ENCODE results near the gene STK32A.

Gene STK32A

DNA sequence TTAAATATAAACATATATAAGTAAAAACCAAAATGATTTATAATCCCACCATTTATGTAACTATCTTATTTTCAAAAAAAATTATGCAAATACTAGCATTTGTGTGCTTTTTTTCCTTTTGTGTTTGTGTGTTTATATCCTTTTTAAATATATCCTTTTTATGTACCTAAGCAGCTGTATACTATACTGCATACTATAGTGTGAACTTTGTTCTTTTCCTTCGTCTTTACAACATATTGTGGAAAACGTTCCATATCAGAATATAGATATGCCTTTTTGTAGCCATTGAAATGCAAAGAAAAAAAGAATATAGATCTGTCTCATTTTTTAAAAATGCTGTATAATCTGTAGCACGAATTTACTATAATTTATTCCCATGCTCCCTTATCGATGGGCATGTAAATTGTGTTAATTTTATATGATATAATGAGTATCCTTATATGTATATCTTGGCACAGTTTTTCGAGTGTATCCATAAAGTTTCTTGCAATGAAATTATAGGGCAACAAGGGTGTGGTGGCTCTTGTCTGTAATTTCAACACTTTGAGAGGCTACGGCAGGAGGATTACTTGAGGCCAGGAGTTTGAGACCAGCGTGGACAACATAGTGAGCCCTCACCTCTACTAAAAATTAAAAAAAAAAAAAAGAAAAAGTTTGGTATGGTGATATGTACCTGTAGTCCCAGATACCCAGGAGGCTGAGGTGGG lies 83.3 kb downstream of the STK32A start:
- H3K4me3 ChIP-seq (ENCODE audit: low read depth, low read length), result no peak overlapping the region
- no peaks in the 10 kb centered on the region for H3K27me3 ChIP-seq (replicated peaks)
- H3K27ac ChIP-seq, result no peak overlapping the region
- no peaks in the 10 kb centered on the region for H3K36me3 ChIP-seq (replicated peaks)
- DNase-seq, result no peak
- in situ Hi-C loops (cut with HindIII; ENCODE audit: low pct_ligation_motif_present, low sequenced_read_pairs), result no loop called here
- TF ChIP-seq, protein P1, sequence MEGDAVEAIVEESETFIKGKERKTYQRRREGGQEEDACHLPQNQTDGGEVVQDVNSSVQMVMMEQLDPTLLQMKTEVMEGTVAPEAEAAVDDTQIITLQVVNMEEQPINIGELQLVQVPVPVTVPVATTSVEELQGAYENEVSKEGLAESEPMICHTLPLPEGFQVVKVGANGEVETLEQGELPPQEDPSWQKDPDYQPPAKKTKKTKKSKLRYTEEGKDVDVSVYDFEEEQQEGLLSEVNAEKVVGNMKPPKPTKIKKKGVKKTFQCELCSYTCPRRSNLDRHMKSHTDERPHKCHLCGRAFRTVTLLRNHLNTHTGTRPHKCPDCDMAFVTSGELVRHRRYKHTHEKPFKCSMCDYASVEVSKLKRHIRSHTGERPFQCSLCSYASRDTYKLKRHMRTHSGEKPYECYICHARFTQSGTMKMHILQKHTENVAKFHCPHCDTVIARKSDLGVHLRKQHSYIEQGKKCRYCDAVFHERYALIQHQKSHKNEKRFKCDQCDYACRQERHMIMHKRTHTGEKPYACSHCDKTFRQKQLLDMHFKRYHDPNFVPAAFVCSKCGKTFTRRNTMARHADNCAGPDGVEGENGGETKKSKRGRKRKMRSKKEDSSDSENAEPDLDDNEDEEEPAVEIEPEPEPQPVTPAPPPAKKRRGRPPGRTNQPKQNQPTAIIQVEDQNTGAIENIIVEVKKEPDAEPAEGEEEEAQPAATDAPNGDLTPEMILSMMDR (IDR thresholded peaks at IDR 0.05; ENCODE audit: low read depth, low read length, missing control alignments), result no peak

DNA sequence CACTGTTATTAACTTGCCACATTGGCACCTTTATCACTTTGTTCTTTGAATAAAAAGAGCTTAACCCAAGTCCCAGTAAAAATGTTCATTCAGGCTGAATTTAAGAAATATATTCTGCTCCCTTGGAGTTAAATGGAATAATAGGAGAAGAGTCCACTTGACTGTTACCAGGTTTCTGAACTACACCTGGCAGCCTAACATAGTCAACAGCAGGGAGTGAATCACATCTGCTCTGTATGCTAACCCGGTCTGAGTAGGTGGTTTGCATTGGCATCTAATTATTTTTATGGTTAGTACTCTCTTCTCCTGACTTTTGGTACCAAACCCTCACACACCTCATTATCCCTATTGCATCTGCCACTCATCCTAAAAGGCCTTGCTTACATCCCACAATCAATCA lies 86.7 kb downstream of the STK32A start:
- Histone ChIP-seq H3K27me3 (replicated peaks) (no peaks in the 10 kb centered on the region), H3K4me3 (ENCODE audit: low read depth, low read length) (no peak overlapping the region), H3K27ac (no peak overlapping the region), H3K36me3 (replicated peaks) (no peaks in the 10 kb centered on the region)
- TF ChIP-seq, protein P1 (IDR thresholded peaks at IDR 0.05; ENCODE audit: low read depth, low read length, missing control alignments), result no peak
- in situ Hi-C loops (cut with HindIII; ENCODE audit: low pct_ligation_motif_present, low sequenced_read_pairs), result no loop called here
- no peak for DNase-seq

DNA sequence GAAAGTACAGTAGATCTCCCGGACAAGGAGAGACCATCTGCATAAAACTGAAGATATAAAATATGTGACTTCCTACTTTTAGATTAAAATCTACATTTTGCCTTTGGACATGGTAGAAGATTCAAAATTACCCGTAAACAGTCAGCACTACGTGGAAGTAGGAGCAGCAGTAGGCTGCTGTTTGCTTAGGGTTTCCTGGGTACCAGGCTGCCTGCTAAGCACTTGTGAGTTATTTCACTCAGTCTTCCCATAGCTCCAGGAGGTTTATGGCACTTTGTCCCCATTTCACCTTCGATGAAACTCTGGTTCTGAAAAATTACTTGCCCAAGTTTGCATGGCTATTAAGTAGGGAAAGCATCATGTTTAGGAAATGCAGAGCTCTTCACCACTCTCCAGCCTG lies 92.6 kb downstream of the STK32A start:
- H3K27me3 ChIP-seq (replicated peaks), result no peaks in the 10 kb centered on the region
- TF ChIP-seq, protein P1 (IDR thresholded peaks at IDR 0.05; ENCODE audit: low read depth, low read length, missing control alignments), result no peak
- no peaks in the 10 kb centered on the region for H3K36me3 ChIP-seq (replicated peaks)
- H3K27ac ChIP-seq, result no peak overlapping the region
- in situ Hi-C loops (cut with HindIII; ENCODE audit: low pct_ligation_motif_present, low sequenced_read_pairs), result no loop called here
- H3K4me3 ChIP-seq (ENCODE audit: low read depth, low read length), result no peak overlapping the region
- DNase-seq, result no peak

DNA sequence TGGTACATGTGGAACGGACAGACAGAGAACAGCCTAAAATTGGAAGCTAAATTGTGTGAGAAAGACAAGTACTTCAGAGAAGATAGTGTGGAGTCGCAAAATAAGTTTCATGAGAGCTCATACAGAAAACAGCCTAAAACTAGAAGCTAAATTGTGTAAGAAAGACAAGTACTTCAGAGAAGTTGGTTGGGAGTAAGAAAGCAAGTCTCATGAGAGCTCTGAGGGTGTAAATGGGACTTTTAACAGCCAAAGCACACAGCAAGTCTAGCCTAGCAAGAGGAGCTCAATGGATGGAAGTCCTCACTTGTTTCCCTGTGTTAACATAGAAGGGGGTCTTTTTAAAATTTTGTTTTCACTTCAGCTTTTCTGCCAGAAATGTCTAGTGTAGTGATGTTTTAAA lies 93.1 kb downstream of the STK32A start:
- Histone ChIP-seq H3K27me3 (replicated peaks) (no peaks in the 10 kb centered on the region), H3K27ac (no peak overlapping the region), H3K36me3 (replicated peaks) (no peaks in the 10 kb centered on the region), H3K4me3 (ENCODE audit: low read depth, low read length) (no peak overlapping the region)
- TF ChIP-seq, protein P1 (IDR thresholded peaks at IDR 0.05; ENCODE audit: low read depth, low read length, missing control alignments), result no peak
- in situ Hi-C loops (cut with HindIII; ENCODE audit: low pct_ligation_motif_present, low sequenced_read_pairs), result no loop called here
- DNase-seq, result no peak

DNA sequence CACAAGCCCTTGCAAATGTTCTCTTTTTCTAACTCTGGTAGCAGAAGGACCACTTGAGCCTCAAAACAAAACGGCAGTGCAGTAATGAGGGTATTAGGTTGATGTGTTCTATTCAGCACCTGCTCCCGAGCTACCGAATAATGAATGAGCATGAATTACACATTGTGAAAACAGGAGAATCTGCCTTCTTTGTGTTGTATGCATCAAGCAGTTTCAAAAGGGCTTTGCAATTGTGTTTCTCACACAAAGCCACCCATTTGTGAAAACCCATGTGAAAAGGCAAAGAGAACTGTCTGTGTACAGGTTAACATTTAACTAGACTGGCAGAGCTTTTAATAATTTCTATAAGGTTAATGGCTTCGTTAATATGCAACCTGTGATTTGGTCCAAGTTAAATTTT lies 97.8 kb downstream of the STK32A start:
- no peak overlapping the region for H3K4me3 ChIP-seq (ENCODE audit: low read depth, low read length)
- no peaks in the 10 kb centered on the region for H3K27me3 ChIP-seq (replicated peaks)
- in situ Hi-C loops (cut with HindIII; ENCODE audit: low pct_ligation_motif_present, low sequenced_read_pairs), result no loop called here
- H3K36me3 ChIP-seq (replicated peaks), result no peaks in the 10 kb centered on the region
- no peak overlapping the region for H3K27ac ChIP-seq
- DNase-seq, result no peak
- TF ChIP-seq, protein P1 (IDR thresholded peaks at IDR 0.05; ENCODE audit: low read depth, low read length, missing control alignments), result no peak

DNA sequence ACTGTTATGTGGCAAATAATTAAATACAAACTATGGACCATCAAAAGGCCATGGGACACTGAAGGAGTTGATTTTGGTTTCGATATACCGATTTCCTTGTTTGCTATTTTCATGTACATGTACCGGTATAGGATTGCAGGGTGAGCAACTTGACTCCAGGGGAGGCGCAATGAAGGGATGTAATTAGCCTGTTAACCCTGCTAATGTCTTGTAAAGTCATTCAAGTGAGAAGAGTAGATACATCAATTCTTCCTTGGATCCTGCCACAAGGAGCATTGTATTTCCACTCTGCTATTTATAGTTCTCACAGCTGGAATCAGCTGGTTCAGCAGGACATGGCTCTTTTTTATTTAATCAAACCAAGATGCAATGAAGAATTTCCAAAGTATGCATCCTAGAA lies 102.0 kb downstream of the STK32A start:
- Histone ChIP-seq H3K27ac (no peak overlapping the region), H3K27me3 (replicated peaks) (no peaks in the 10 kb centered on the region), H3K4me3 (ENCODE audit: low read depth, low read length) (no peak overlapping the region), H3K36me3 (replicated peaks) (no peaks in the 10 kb centered on the region)
- TF ChIP-seq, protein P1 (IDR thresholded peaks at IDR 0.05; ENCODE audit: low read depth, low read length, missing control alignments), result no peak
- in situ Hi-C loops (cut with HindIII; ENCODE audit: low pct_ligation_motif_present, low sequenced_read_pairs), result no loop called here
- no peak for DNase-seq

All from brain microvascular endothelial cell (primary cell).